Colonic mucosa (tissue), 4 donors: ENCODE measurements around the gene HIVEP3. TPM values are rescaled to one million over a fixed set of nuclear protein-coding genes. Genes with fewer than 3 reads are reported as not detected.
"Not testable (repeated sequence)": the region's sequence is repeated elsewhere in the genome, so short reads cannot be mapped to it uniquely, and the experiment has no call there.

Source experiments
- DNase-seq: peaks from one replicate; pipeline ENCODE4 v3.0.0-alpha.2; 2020
- H3K27ac ChIP-seq: fragments of 200-600 bp; one replicate; pipeline ENCODE4 v1.8.0; 2021
- H3K27me3 ChIP-seq: fragments of 200-600 bp; one replicate; pipeline ENCODE4 v1.8.0; 2021
- H3K36me3 ChIP-seq: fragments of 200-600 bp; one replicate; pipeline ENCODE4 v1.8.0; 2021
- H3K4me1 ChIP-seq: fragments of 200-600 bp; one replicate; pipeline ENCODE4 v1.8.0; 2021; ENCODE audit warnings: mild to moderate bottlenecking
- H3K4me3 ChIP-seq: fragments of 200-600 bp; one replicate; pipeline ENCODE4 v1.8.0; 2021
- H3K9ac ChIP-seq, 2 donors: one replicate each; pipeline ENCODE4 v1.7.0; 2013; ENCODE audit warnings: control low read depth in 2 of 2, low read depth in 2 of 2, low read length in 2 of 2
- H3K9me3 ChIP-seq: fragments of 200-600 bp; one replicate; pipeline ENCODE4 v1.8.0; 2021
- CTCF ChIP-seq: fragments of 200-600 bp; IDR thresholded peaks from one replicate; pipeline ENCODE4 v1.8.0; 2022; ENCODE audit warnings: antibody characterized with exemption, mild to moderate bottlenecking
- intact Hi-C: fragments of 100-400 bp; cut with DNase I; formaldehyde crosslinking; loops from one replicate; pipeline ENCODE4 v1.14.1; 2022
- total RNA-seq, 2 donors: library from RNA; stranded (reverse); fragmentation: NEBNext Ultra II Directional in 1 of 2; extraction: Animal tissue kit (Norgen Biotek cat#: 25700) in 1 of 2; gene quantifications; one replicate each; pipeline ENCODE4 v1.2.1, GENCODE V29; 2021
- donor health status: healthy.
- donor health status: DM: no; HTN: no; CAD: no.
- donor health status: DM: no; HTN: no; CAD: no.

The HIVEP3 gene
- total RNA-seq, 2 donors from 2014 or later: 1.9 to 3.3 TPM

GRCh38 chr1:41933106-41933505, 14.4 kb upstream of the HIVEP3 start:
- no peak overlapping the region for H3K27ac ChIP-seq
- intact Hi-C loops: no loop called here

GRCh38 chr1:41931578-41931977, 12.9 kb upstream of the HIVEP3 start:
- no peaks in the 10 kb centered on the region for H3K9me3 ChIP-seq
- no peak for DNase-seq
- intact Hi-C loops: no loop called here
- no peaks in the 10 kb centered on the region for H3K36me3 ChIP-seq
- no peak for TF ChIP-seq CTCF
- H3K9ac ChIP-seq: no peak overlapping the region
- no peak overlapping the region for H3K4me3 ChIP-seq
- H3K27me3 ChIP-seq: no peaks in the 10 kb centered on the region
- no peak overlapping the region for H3K27ac ChIP-seq
- no peaks in the 10 kb centered on the region for H3K4me1 ChIP-seq

More at GRCh38 chr1:41933106-41933505, 14.4 kb upstream of the HIVEP3 start:
- no peak overlapping the region for H3K4me3 ChIP-seq
- H3K9me3 ChIP-seq: no peaks in the 10 kb centered on the region
- DNase-seq: no peak
- H3K9ac ChIP-seq: no peak overlapping the region
- no peaks in the 10 kb centered on the region for H3K36me3 ChIP-seq
- no peaks in the 10 kb centered on the region for H3K27me3 ChIP-seq
- TF ChIP-seq CTCF: no peak
- H3K4me1 ChIP-seq: no peaks in the 10 kb centered on the region

- no peaks in the 10 kb centered on the region for H3K4me1 ChIP-seq
- TF ChIP-seq CTCF: no peak
- no peaks in the 10 kb centered on the region for H3K36me3 ChIP-seq
- no peak overlapping the region for H3K9ac ChIP-seq
- DNase-seq: no peak
- no peaks in the 10 kb centered on the region for H3K9me3 ChIP-seq
- H3K4me3 ChIP-seq: no peak overlapping the region
- H3K27me3 ChIP-seq: no peaks in the 10 kb centered on the region
- intact Hi-C loops: no loop called here
- no peak overlapping the region for H3K27ac ChIP-seq
Observed at GRCh38 chr1:41927118-41927517, 8.4 kb upstream of the HIVEP3 start.

GRCh38 chr1:41925712-41926111, 7.0 kb upstream of the HIVEP3 start:
- Histone ChIP-seq H3K36me3 (no peaks in the 10 kb centered on the region), H3K27ac (no peak overlapping the region), H3K4me1 (no peaks in the 10 kb centered on the region), H3K9ac (no peak overlapping the region), H3K4me3 (no peak overlapping the region), H3K27me3 (no peaks in the 10 kb centered on the region), H3K9me3 (no peaks in the 10 kb centered on the region)
- no peak for DNase-seq
- TF ChIP-seq CTCF: no peak
- intact Hi-C loops: no loop called here

GRCh38 chr1:41924911-41925310, 6.2 kb upstream of the HIVEP3 start:
- Histone ChIP-seq H3K27me3 (no peaks in the 10 kb centered on the region), H3K36me3 (no peaks in the 10 kb centered on the region), H3K4me3 (no peak overlapping the region), H3K4me1 (no peaks in the 10 kb centered on the region), H3K9me3 (no peaks in the 10 kb centered on the region), H3K27ac (no peak overlapping the region), H3K9ac (no peak overlapping the region)
- TF ChIP-seq CTCF: no peak
- DNase-seq: no peak
- intact Hi-C loops: no loop called here

GRCh38 chr1:41921271-41921670, 2.5 kb upstream of the HIVEP3 start:
- H3K9me3 ChIP-seq, H3K4me1 ChIP-seq, H3K27ac ChIP-seq, DNase-seq, intact Hi-C loops, H3K27me3 ChIP-seq, H3K9ac ChIP-seq, H3K36me3 ChIP-seq, H3K4me3 ChIP-seq: not testable (repeated sequence)
